A549 (cell line): ENCODE results near the gene SRA1. TPM values are rescaled to one million over a fixed set of nuclear protein-coding genes. Genes with fewer than 3 reads are reported as not detected.
A peak's percentile ranks its signal among the peaks of the same experiment; 100 is the strongest.
"Not testable (repeated sequence)": the region's sequence is repeated elsewhere in the genome, so short reads cannot be mapped to it uniquely, and the experiment has no call there.

ENCODE experiments used
- ATAC-seq, 2 experiments: fragments of 200-7000 bp in 1 of 2; fragments of >200 bp in 1 of 2; cut with Nextera tagmentation in 1 of 2; cut with Tn5 transposase in 1 of 2; 3 replicates each; pipeline versions ENCODE4 v1.8.0 to v1.9.1; 2018 to 2020; ENCODE audit warnings: mild to moderate bottlenecking in 1 of 2, moderate library complexity in 1 of 2
- CTCF ChIA-PET: fragments of 300-600 bp; sonication (Branson Sonifier 250); formaldehyde crosslinking; extraction: SDS; loops from one replicate; lab custom pipeline; 2021; ENCODE audit warnings: antibody characterized with exemption, inconsistent platforms; lab: Yijun Ruan, JAX
- POLR2A ChIA-PET: fragments of 350-600 bp; formaldehyde crosslinking; extraction: SDS; loops from one replicate; lab custom pipeline; 2021; ENCODE audit warnings: antibody characterized with exemption, inconsistent platforms; lab: Yijun Ruan, JAX
- DNase-seq, 2 experiments: peaks; one replicate each; pipeline versions ENCODE4 v3.0.0 to v3.0.0-alpha.2; 2011 to 2016; ENCODE audit warnings: low read depth in 1 of 2, low spot score in 1 of 2
- FAIRE-seq: peaks from 2 replicates; lab custom pipeline; 2011; peaks lifted over from hg19 to GRCh38; lab: Jason Lieb, UNC
- H3K27ac ChIP-seq, 2 experiments: fragments of >200 bp; sonication (Bioruptor Twin); formaldehyde crosslinking; 3 replicates each; pipeline ENCODE4 v1.5.1; 2016 to 2017
- H3K4me1 ChIP-seq: fragments of >200 bp; sonication (Bioruptor Twin); formaldehyde crosslinking; 3 replicates; pipeline ENCODE4 v1.6.1; 2016
- H3K4me2 ChIP-seq: fragments of >200 bp; sonication (Bioruptor Twin); formaldehyde crosslinking; 3 replicates; pipeline ENCODE4 v1.6.1; 2016
- H3K4me3 ChIP-seq: fragments of >200 bp; sonication (Bioruptor Twin); formaldehyde crosslinking; 3 replicates; pipeline ENCODE4 v1.5.1; 2016
- H3K9me3 ChIP-seq: fragments of >200 bp; sonication (Bioruptor Twin); formaldehyde crosslinking; 3 replicates; pipeline ENCODE4 v1.6.1; 2016
- CHD4 ChIP-seq: fragments of 200-600 bp; sonication (generic); IDR thresholded peaks from 2 replicates; pipeline ENCODE4 v1.6.1; 2016; ENCODE audit warnings: antibody characterized with exemption, mild to moderate bottlenecking, borderline replicate concordance
- EP300 ChIP-seq, 2 experiments: fragments of >200 bp; sonication (Bioruptor Twin); formaldehyde crosslinking; IDR thresholded peaks; 2 replicates in 1 of 2; 3 replicates in 1 of 2; pipeline ENCODE4 v1.6.1; 2016 to 2017
- ESRRA ChIP-seq: fragments of 150-350 bp; IDR thresholded peaks from 2 replicates; pipeline ENCODE4 v1.6.1; 2014; ENCODE audit warnings: mild to moderate bottlenecking, low read length, borderline replicate concordance
- FOSL2 ChIP-seq, 2 experiments: fragments of 450-650 bp in 1 of 2; fragments of >200 bp in 1 of 2; sonication (Bioruptor Twin) in 1 of 2; formaldehyde crosslinking; IDR thresholded peaks; 2 replicates each; pipeline versions ENCODE4 v1.5.0 to v1.6.1; 2016 to 2020; ENCODE audit warnings: mild to moderate bottlenecking in 1 of 2, moderate library complexity in 1 of 2
- FOXS1 ChIP-seq: fragments of 250-450 bp; sonication (Bioruptor Pico); IDR thresholded peaks from 2 replicates; pipeline ENCODE4 v1.5.0; 2020; ENCODE audit warnings: mild to moderate bottlenecking, moderate library complexity
- HES2 ChIP-seq: fragments of >200 bp; sonication (Bioruptor Twin); formaldehyde crosslinking; IDR thresholded peaks from 2 replicates; pipeline ENCODE4 v1.6.1; 2016
- JUN ChIP-seq, 2 experiments: fragments of >200 bp; sonication (Bioruptor Twin); formaldehyde crosslinking; IDR thresholded peaks; 2 replicates in 1 of 2; 3 replicates in 1 of 2; pipeline ENCODE4 v1.6.1; 2016 to 2017
- MAZ ChIP-seq: fragments of 150-350 bp; IDR thresholded peaks from 2 replicates; pipeline ENCODE4 v1.6.1; 2014; ENCODE audit warnings: antibody characterized with exemption, low read depth, low read length, borderline replicate concordance
- MYC ChIP-seq: IDR thresholded peaks from 2 replicates; pipeline ENCODE4 v1.6.1; 2012; ENCODE audit warnings: mild to moderate bottlenecking, inconsistent platforms, low read length, improper control_type of control experiment, borderline replicate concordance
- NFE2L2 ChIP-seq: fragments of 150-350 bp; conservative IDR thresholded peaks from 2 replicates; pipeline ENCODE4 v1.6.1; 2014; ENCODE audit warnings: low read length
- NR3C1 ChIP-seq: fragments of >200 bp; sonication (Bioruptor Twin); formaldehyde crosslinking; IDR thresholded peaks from 3 replicates; pipeline ENCODE4 v1.6.1; 2017
- POLR2A ChIP-seq: IDR thresholded peaks from 2 replicates; pipeline ENCODE4 v1.6.1; 2012; ENCODE audit warnings: mild to moderate bottlenecking, low read length
- POLR2AphosphoS2 ChIP-seq: conservative IDR thresholded peaks from 2 replicates; pipeline ENCODE4 v1.6.1; 2012; ENCODE audit warnings: low read length, improper control_type of control experiment, inconsistent platforms
- RAD21 ChIP-seq, 2 experiments: fragments of >200 bp in 1 of 2; sonication (Bioruptor Twin) in 1 of 2; formaldehyde crosslinking in 1 of 2; IDR thresholded peaks in 1 of 2; conservative IDR thresholded peaks in 1 of 2; 2 replicates in 1 of 2; 3 replicates in 1 of 2; pipeline ENCODE4 v1.6.1; 2012 to 2018; ENCODE audit warnings: inconsistent platforms in 1 of 2
- RARB ChIP-seq: fragments of 250-450 bp; sonication (Bioruptor Pico); IDR thresholded peaks from 2 replicates; pipeline ENCODE4 v1.8.0; 2021; ENCODE audit warnings: mild to moderate bottlenecking, moderate library complexity
- RCOR1 ChIP-seq: fragments of 150-350 bp; IDR thresholded peaks from 2 replicates; pipeline ENCODE4 v1.6.1; 2014; ENCODE audit warnings: antibody characterized with exemption, low read length, low read depth
- RFX5 ChIP-seq: fragments of 450-650 bp; IDR thresholded peaks from 2 replicates; pipeline ENCODE4 v1.7.1; 2014; ENCODE audit warnings: antibody characterized with exemption, mild to moderate bottlenecking, moderate library complexity
- RNF2 ChIP-seq: fragments of 200-600 bp; sonication (generic); IDR thresholded peaks from 2 replicates; pipeline ENCODE4 v1.6.1; 2016; ENCODE audit warnings: low read depth, mild to moderate bottlenecking, antibody characterized with exemption, moderate library complexity, borderline replicate concordance
- SMC3 ChIP-seq: fragments of >200 bp; sonication (Bioruptor Twin); formaldehyde crosslinking; IDR thresholded peaks from 3 replicates; pipeline ENCODE4 v1.6.1; 2018; ENCODE audit warnings: inconsistent platforms
- TP53 ChIP-seq: fragments of 250-450 bp; sonication (Bioruptor Pico); IDR thresholded peaks from 2 replicates; pipeline ENCODE4 v1.5.0; 2021; ENCODE audit warnings: mild to moderate bottlenecking, moderate library complexity
- WGBS: methylation state at CpG from one replicate; pipeline ENCODE4 v1.1.6; 2017; ENCODE audit errors: missing lambda C conversion rate; 5-methylcytosine and 5-hydroxymethylcytosine counted together
- polyA plus RNA-seq, 4 experiments: library from polyadenylated mRNA; depleted of rRNA in 3 of 4; stranded (reverse); fragments of >200 nt; fragmentation: RNase III in 1 of 4; extraction: RNeasy Plus Mini Kit Qiagen cat#74134 plus additional on column Dnase treatment in 1 of 4; gene quantifications; 2 replicates in 3 of 4; 3 replicates in 1 of 4; pipeline ENCODE4 v1.2.3, GENCODE V29; 2011 to 2017
- TF ChIP-seq, protein P1 (sequence below): fragments of 250-450 bp; sonication (Bioruptor Pico); IDR thresholded peaks from 2 replicates; pipeline ENCODE4 v1.5.0; 2021; ENCODE audit warnings: mild to moderate bottlenecking, moderate library complexity, borderline replicate concordance

SRA1 gene
- polyA plus RNA-seq, 2 of the 4 experiments (the other 2 are of a cell fraction), result 28.6 to 50.8 TPM

GRCh38 chr5:140594169-140594568 is 36.9 kb upstream of the SRA1 start:
- Histone ChIP-seq H3K4me2 (no peak overlapping the region), H3K27ac (peak overlapping the region; percentile 71 to 82), H3K4me1 (no peaks in the 10 kb centered on the region), H3K4me3 (no peak overlapping the region), H3K9me3 (no peaks in the 10 kb centered on the region)
- 63% methylated on average over 4 of the region's 6 CpGs for WGBS
- ChIA-PET POLR2A (interaction anchor here (0.8 kb wide), 1 partner anchor 29 kb away, joined by 3 read pairs; no protein-coding TSS in a partner anchor), CTCF (interaction anchor here (0.6 kb wide), 1 partner anchor 407 kb away, joined by 4 read pairs; no protein-coding TSS in a partner anchor)
- TF ChIP-seq EP300 (IDR thresholded peaks at IDR 0.05) (no peak), HES2 (no peak)
- ATAC-seq (no peak; a peak in 1 of 6 replicates), DNase-seq (no peak), FAIRE-seq (no peak)

DNA sequence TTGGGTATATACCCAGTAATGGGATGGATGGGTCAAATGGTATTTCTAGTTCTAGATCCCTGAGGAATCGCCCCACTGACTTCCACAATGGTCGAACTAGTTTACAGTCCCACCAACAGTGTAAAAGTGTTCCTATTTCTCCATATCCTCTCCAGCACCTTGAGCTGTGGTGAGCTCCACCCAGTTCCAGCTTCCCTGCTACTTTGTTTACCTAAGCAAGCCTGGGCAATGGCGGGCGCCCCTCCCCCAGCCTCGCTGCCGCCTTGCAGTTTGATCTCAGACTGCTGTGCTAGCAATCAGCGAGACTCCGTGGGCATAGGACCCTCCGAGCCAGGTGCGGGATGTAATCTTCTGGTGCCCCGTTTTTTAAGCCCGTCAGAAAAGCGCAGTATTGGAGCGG is 35.8 kb upstream of the SRA1 start:
- Histone ChIP-seq H3K4me3 (peak overlapping the region; percentile 36), H3K27ac (peak overlapping the region; percentile 71 to 82), H3K4me2 (peak overlapping the region; percentile 35; the same call in 1 of the 3 replicates)
- H3K4me1 ChIP-seq, POLR2A ChIA-PET, FAIRE-seq, H3K9me3 ChIP-seq: not testable (repeated sequence)
- CTCF ChIA-PET, result interaction anchor here (0.8 kb wide), 1 partner anchor 23 kb away, joined by 3 read pairs; no protein-coding TSS in a partner anchor
- ATAC-seq (peak in 1 of 2 experiments; percentile 31; a peak in 1 of 6 replicates), DNase-seq (peak in 1 of 2 experiments; percentile 45)
- WGBS, result 38% methylated on average over 13 of the region's 14 CpGs
- 0 out of 2 replicates have a peak, but pooled peaks have one; percentile 13 for TF ChIP-seq POLR2A

GRCh38 chr5:140591747-140592372 is 34.6 kb upstream of the SRA1 start:
- ChIA-PET CTCF (interaction anchor here (0.8 to 1.9 kb wide), 3 partner anchors 18 to 44 kb away, joined by 3 to 4 read pairs (median 3); partner anchors contain the start of gene EIF4EBP3), POLR2A (interaction anchor here (0.7 kb wide), 1 partner anchor 34 kb away, joined by 3 read pairs; the partner anchor contains the start of gene SRA1)
- ATAC-seq, result peak; percentile 26 to 51; a peak in 3 of 6 replicates
- H3K9me3 ChIP-seq, result no peaks in the 10 kb centered on the region
- no peak for FAIRE-seq
- H3K4me1 ChIP-seq, result no peaks in the 10 kb centered on the region
- DNase-seq, result no peak
- no peak overlapping the region for H3K4me2 ChIP-seq
- 61% methylated on average over 5 of the region's 5 CpGs for WGBS
- no peak overlapping the region for H3K4me3 ChIP-seq
- H3K27ac ChIP-seq, result peak overlapping the region in 1 of 2 experiments; percentile 25; a peak in 1 of 6 replicates
- TF ChIP-seq CHD4 (no peak), FOXS1 (CRISPR knock-in tag) (no peak), RNF2 (no peak), NR3C1 (no peak), RCOR1 (no peak), ESRRA (no peak), MYC (no peak), POLR2A (no peak), NFE2L2 (no peak), EP300 (IDR thresholded peaks at IDR 0.05) (no peak), RAD21 (conservative IDR thresholded peaks at IDR 0.05 in 1 of 2, IDR thresholded peaks at IDR 0.05 in 1 of 2) (no peak), FOSL2 (IDR thresholded peaks at IDR 0.05) (no peak), FOSL2 (CRISPR knock-in tag; IDR thresholded peaks at IDR 0.05) (no peak), MAZ (no peak), JUN (IDR thresholded peaks at IDR 0.05) (no peak), SMC3 (no peak), RARB (CRISPR knock-in tag) (no peak), POLR2AphosphoS2 (no peak), TP53 (no peak), RFX5 (no peak)
- TF ChIP-seq, protein P1, sequence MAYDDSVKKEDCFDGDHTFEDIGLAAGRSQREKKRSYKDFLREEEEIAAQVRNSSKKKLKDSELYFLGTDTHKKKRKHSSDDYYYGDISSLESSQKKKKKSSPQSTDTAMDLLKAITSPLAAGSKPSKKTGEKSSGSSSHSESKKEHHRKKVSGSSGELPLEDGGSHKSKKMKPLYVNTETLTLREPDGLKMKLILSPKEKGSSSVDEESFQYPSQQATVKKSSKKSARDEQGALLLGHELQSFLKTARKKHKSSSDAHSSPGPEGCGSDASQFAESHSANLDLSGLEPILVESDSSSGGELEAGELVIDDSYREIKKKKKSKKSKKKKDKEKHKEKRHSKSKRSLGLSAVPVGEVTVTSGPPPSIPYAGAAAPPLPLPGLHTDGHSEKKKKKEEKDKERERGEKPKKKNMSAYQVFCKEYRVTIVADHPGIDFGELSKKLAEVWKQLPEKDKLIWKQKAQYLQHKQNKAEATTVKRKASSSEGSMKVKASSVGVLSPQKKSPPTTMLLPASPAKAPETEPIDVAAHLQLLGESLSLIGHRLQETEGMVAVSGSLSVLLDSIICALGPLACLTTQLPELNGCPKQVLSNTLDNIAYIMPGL (CRISPR knock-in tag), result no peak
